Ureter (tissue), 1 donor: ENCODE data around the gene HES7. TPM values are rescaled to one million over a fixed set of nuclear protein-coding genes. Genes with fewer than 3 reads are reported as not detected.
"Not testable (repeated sequence)": the region's sequence is repeated elsewhere in the genome, so short reads cannot be mapped to it uniquely, and the experiment has no call there.

ENCODE experiments used
- DNase-seq: peaks from one replicate; pipeline ENCODE4 v3.0.0-alpha.2; 2020; ENCODE audit warnings: low spot score
- total RNA-seq: library from RNA; stranded (reverse); gene quantifications from one replicate; pipeline ENCODE4 v1.2.4, GENCODE V29; 2023
- donor health status: DM: yes; HTN: yes; CAD: no.

Gene HES7
- total RNA-seq, 1 donor from 2014 or later = not detected

DNA sequence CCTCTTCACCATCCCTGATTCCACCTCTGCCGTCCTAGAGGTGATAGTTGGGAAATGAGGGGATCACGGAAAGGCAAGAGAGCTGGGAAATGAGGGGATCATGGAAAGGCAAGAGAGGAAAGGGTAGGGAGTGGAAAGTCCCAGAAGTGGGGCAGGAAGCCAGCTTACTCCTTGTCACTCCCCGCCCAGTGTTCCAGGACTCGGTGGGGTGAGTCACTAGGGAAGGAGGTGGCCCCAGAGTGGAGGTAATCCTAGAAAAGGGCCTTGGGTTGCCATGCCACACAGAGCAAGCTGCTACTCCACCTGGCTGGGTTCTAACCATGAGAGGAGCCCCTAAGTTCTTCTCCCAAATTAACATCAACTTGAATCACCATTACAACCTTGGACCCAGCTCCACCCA, 20.4 kb downstream of the HES7 start:
- DNase-seq = no peak

DNA sequence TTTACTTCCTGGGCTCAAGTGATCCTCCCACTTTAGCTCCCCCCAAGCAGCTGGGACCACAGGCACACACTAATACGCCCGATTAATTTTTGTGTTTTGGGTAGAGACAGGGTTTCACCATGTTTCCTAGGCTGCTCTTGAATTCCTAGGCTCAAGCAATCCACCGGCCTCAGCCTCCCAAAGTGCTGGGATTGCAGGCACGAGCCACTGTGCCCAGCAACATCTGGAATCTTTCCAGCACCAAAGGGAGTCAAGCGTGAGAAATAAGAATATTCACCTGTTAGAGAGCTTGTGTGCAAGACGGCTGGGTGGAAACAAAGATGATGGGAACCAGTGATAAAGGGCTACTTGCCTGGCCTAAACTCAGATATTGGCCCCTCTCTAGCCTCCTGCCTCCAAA, 22.2 kb downstream of the HES7 start:
- no peak for DNase-seq

DNA sequence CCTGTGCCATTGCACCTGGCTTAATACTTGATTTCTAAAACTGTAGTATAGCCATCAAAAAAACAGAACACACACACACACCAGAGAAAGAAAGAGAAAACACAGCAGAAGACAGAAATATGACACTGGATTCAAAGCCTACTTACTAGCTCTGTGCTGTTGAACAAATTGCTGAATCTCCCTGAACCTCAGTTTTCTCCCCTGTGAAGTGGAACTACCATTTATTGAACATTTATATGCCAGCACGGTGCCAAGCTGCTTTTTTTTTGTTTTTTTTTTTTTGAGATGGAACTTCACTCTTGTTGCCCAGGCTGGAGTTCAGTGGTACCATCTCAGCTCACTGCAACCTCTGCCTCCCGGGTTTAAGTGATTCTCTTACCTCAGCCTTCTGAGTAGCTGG, 23.1 kb downstream of the HES7 start:
- no peak for DNase-seq

DNA sequence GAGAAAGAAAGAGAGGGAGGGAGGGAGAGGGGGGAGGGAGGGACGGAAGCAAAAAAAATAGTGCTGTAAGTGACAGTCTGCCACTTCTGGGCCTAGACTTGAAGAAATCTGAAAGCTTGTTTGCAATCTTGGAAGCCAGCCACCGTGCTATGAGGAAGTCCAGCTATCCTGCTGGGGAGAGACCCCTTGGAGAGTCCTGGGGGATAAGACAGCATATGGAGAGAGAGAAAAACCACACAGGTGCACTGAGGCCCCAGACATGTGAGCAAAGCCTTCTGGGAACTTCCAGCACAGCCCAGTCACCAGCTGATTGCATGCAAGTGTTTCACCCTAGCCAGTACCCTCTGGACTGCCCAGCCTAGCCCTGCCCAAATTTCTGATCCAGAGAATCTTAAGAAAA, 23.8 kb downstream of the HES7 start:
- no peak for DNase-seq

- DNase-seq = no peak
Measured at GRCh38 chr17:8096541-8096940, 27.4 kb downstream of the HES7 start.

GRCh38 chr17:8095361-8095760, 28.5 kb downstream of the HES7 start:
- no peak for DNase-seq

GRCh38 chr17:8091033-8091687, 32.7 kb downstream of the HES7 start:
- no peak for DNase-seq

GRCh38 chr17:8089728-8090127, 34.2 kb downstream of the HES7 start:
- DNase-seq = no peak

DNA sequence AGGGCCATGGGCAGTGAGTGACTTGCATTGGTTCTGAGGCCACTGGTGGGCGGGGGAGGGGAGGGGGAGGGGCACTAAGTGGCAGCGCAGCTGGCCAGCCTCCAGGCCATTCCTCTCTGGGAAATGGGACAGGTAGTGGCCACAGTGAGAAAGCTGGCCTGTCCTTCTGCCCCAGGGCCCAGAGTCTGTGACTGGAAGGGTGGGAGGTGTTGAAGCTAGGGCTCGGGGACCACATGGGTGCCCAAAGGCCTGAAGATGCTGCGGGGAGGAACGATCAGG, 36.0 kb downstream of the HES7 start:
- DNase-seq = no peak

DNA sequence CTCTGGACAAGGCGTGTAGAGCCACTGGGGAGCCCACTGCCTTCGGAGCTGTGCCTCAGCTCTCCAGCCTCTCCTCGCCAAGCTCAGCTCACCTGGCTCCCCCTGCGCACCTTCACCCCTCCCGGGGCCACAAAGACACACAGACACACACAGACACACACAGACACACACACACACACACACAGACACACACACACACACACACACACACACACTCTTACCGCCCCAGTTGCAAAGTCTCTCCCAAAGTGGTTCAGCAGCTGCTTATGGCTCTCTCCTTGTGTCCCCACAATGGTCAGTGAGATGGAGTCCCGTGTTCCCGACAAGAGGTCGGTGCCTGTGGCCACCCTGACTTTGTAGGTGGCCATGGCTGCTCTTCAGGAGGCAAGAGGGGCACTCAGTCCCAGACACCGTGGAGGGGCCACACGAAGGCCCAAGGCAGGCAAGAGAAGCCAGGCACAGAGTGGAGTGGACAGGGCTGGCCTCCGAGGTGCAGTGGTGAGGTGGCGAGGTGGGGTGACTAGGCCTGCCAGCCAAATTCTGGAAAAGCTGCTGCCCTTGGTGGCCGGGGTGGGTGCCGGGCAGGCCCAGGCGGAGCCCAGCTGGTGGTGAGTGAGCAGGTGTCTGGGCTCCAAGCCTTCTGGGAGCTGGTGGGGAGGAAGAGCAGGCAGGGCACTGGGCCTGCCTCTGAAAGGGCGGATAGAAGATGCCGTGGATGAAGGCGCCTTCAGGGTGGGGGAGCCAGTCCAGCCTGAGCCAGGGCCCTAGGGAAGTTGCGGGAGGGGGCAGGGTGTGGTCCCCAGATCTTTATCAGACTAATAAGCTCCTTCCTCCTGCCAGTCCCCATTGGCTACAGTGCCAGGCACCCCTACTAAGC, 36.6 kb downstream of the HES7 start, which contains the start of gene ALOX12B:
TSS of gene ALOX12B (minus strand) at position 642 of the 877 bp plus-strand sequence. CDS start at position 368, 274 bp downstream.
- no peak for DNase-seq

- DNase-seq = no peak
Measured at GRCh38 chr17:8084250-8084649, 39.7 kb downstream of the HES7 start.

DNA sequence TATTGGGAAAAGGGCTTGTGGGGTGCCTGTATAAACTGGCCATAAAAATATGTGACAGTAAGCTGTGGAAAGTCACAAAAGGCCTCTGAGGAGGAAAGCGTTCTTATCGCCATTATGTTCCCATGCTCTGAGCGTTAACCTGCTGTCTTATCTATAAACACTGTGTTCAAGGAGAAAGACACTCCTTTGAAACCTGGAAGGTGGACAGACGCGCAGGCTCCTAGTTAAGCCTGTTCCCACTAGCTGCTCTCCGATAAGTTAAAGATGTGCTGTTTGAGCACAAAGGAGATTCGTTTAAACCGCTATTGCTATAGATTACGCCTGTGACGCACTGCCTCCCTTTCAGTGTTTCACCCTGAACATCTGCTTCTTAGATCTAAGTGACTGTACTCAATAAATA, 41.6 kb downstream of the HES7 start:
- no peak for DNase-seq

GRCh38 chr17:8081876-8082275, 42.0 kb downstream of the HES7 start:
- no peak for DNase-seq

GRCh38 chr17:8080799-8081219, 43.1 kb downstream of the HES7 start:
- DNase-seq = no peak

DNA sequence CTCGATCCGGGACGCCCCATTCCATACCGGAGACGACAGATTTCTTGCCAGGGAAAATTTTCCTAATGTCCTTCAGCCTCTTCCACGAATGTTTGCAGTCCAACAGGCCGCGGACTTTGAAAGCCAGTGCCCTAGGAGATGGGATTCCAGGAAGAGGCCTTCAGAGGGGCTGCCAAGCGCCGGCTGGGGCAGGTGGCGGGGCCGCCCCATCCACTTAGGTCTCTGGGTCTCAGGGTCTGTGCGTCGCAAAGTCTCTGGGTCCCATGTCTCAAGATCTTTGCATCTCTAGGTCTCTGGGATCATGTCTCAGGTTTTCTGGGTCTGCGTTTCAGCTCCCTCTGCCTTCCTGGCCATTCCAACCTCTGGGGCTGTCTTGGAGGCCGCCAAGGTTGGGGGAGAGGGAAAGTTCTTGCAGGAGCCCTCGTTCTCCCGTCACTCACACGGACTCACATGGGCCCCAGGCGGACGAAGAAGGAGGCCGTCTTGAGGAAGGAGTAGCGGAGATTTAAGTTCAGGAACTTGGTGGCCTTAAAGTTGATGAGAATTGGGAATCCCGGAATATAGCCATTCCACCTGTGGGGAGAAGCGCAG, 43.6 kb downstream of the HES7 start:
- DNase-seq = no peak

GRCh38 chr17:8079291-8080207, 44.4 kb downstream of the HES7 start:
- peak; percentile 73 for DNase-seq

- DNase-seq = not testable (repeated sequence)
Measured at GRCh38 chr17:8077939-8078338, 46.0 kb downstream of the HES7 start.

DNA sequence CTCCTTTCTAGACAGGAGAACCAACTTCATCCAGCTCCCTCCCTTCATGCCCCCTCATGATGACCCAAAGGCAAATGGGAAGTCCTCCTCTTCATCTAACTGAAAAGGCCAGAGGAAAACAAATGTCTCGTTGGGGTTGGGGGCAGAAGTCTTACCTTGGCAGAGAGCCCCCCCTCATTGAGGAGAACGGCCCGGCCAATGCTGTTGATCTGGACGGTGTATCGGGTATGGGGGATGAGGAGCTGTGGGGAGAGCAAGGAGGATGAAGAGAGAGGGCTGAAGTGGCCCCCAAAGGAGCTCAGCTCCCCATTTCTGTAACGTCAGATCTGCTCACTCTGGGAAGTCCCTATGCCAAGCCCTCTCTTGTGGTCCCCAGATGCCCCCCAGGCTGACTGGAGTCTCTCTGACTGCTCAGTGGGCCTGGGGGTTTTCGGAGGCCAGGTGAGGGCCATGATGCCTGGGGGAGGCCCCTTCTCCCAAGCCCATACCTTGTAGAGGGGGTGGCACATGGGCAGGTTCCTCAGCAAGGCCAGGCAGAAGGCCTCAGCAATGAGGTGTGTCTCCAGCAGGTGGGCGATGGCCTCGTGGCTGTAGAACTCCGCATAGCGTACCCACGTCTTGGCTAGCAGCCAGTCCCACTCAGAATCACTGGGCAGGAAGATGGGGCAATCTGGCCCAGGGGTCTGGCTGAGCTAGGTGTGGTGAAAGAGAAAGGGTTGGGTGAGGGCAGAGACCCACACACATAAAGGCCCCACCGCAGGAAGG, 47.2 kb downstream of the HES7 start:
- DNase-seq = no peak

- no peak for DNase-seq
Measured at GRCh38 chr17:8075574-8076342, 48.1 kb downstream of the HES7 start.

DNA sequence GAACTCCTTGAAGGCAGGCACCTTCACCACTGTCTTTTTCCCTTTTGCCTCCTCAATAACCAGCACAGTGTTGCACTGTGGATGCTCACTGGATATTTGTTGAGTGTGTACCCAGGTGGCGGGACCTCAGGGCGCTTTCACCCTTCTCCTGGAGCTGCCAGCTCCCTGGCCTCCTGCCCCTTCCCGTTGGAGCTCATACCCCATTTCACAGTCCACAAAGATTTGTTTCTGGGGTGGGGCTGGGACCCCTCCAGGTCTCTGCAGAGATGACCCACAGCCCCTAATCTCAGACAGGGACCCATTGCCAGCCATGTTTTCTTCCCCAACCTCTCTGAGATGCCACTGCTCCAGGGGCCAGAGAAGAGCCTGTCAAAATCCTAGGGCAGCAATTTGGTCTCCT, 48.8 kb downstream of the HES7 start:
- DNase-seq = no peak
